Activated B cell treated with CpG ODN at 0.5 μM for 24 hours (primary cell): ENCODE results near the gene HMOX2. TPM values are rescaled to one million over a fixed set of nuclear protein-coding genes. Genes with fewer than 3 reads are reported as not detected.

Source experiments
- ATAC-seq: fragments of 200-7000 bp; cut with Tn5 transposase; one replicate; pipeline ENCODE4 v1.10.0; 2021; ENCODE audit warnings: low read depth, mild to moderate bottlenecking, moderate library complexity
- CTCF ChIA-PET: fragments of 350-600 bp; sonication (Branson Sonifier 250); formaldehyde crosslinking; loops from one replicate; lab custom pipeline; 2021; ENCODE audit warnings: antibody characterized with exemption; lab: Charles Lee
- POLR2A ChIA-PET: fragments of 350-600 bp; sonication (Branson Sonifier 250); formaldehyde crosslinking; loops from one replicate; lab custom pipeline; 2021; ENCODE audit warnings: antibody characterized with exemption; lab: Charles Lee
- DNase-seq: peaks from one replicate; pipeline ENCODE4 v3.0.0; 2022
- H3K27ac Mint-ChIP-seq: one replicate; pipeline ENCODE4 v1.8.0; 2020; ENCODE audit warnings: mixed read lengths
- H3K27me3 Mint-ChIP-seq: one replicate; pipeline ENCODE4 v1.8.0; 2021; ENCODE audit warnings: mixed read lengths
- H3K36me3 Mint-ChIP-seq: one replicate; pipeline ENCODE4 v1.8.0; 2021; ENCODE audit warnings: low read depth, mixed read lengths
- H3K4me1 Mint-ChIP-seq: one replicate; pipeline ENCODE4 v1.8.0; 2021; ENCODE audit warnings: mixed read lengths
- H3K4me3 Mint-ChIP-seq: one replicate; pipeline ENCODE4 v1.8.0; 2020; ENCODE audit warnings: mild to moderate bottlenecking, mixed read lengths
- H3K9me3 Mint-ChIP-seq: one replicate; pipeline ENCODE4 v1.8.0; 2020; ENCODE audit warnings: mixed read lengths
- intact Hi-C: fragments of 100-400 bp; cut with micrococcal nuclease; formaldehyde crosslinking; loops from one replicate; pipeline ENCODE4 v1.15.1; 2024
- total RNA-seq: library from RNA; stranded (reverse); gene quantifications from 2 replicates; pipeline ENCODE4 v1.2.3, GENCODE V29; 2022
- TF ChIP-seq, protein P1 (sequence below): fragments of 200-600 bp; IDR thresholded peaks from one replicate; pipeline ENCODE4 v1.8.0; 2022; ENCODE audit warnings: antibody characterized with exemption, mild to moderate bottlenecking

HMOX2 gene
- total RNA-seq, 1 donor from 2014 or later = 32.1 TPM

- no peaks in the 10 kb centered on the region for H3K9me3 Mint-ChIP-seq
- TF ChIP-seq, protein P1, sequence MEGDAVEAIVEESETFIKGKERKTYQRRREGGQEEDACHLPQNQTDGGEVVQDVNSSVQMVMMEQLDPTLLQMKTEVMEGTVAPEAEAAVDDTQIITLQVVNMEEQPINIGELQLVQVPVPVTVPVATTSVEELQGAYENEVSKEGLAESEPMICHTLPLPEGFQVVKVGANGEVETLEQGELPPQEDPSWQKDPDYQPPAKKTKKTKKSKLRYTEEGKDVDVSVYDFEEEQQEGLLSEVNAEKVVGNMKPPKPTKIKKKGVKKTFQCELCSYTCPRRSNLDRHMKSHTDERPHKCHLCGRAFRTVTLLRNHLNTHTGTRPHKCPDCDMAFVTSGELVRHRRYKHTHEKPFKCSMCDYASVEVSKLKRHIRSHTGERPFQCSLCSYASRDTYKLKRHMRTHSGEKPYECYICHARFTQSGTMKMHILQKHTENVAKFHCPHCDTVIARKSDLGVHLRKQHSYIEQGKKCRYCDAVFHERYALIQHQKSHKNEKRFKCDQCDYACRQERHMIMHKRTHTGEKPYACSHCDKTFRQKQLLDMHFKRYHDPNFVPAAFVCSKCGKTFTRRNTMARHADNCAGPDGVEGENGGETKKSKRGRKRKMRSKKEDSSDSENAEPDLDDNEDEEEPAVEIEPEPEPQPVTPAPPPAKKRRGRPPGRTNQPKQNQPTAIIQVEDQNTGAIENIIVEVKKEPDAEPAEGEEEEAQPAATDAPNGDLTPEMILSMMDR = no peak
- H3K27ac Mint-ChIP-seq = no peak overlapping the region
- H3K4me1 Mint-ChIP-seq = peaks cover 8% of the 10 kb centered on the region
- peaks cover 27% of the 10 kb centered on the region for H3K36me3 Mint-ChIP-seq
- ChIA-PET POLR2A (no interaction called here), CTCF (no interaction called here)
- no peak overlapping the region for H3K4me3 Mint-ChIP-seq
- intact Hi-C loops = no loop called here
- no peaks in the 10 kb centered on the region for H3K27me3 Mint-ChIP-seq
- no peak for DNase-seq
- no peak for ATAC-seq
Observed at GRCh38 chr16:4494746-4495490, 18.7 kb downstream of the HMOX2 start.

DNA sequence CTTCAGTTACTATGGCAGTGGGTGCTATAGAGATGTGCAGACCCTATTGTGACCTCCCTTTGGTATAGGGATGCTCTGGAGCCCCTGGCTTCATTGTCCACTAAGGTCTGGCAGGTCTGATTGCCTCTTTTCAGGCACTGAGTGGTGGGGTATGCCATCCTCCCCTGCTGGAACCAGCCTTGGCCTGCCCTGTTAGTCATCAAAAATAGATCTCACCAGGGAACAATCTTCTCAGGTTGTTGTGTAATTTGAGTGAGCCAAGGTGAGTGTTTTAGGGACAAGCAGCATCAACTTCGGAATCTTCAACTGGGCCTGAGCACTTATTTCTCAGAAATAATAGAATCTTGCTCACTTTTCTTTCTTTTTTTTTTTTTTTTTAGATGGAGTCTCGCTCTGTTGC, 19.6 kb downstream of the HMOX2 start:
- Mint-ChIP-seq H3K4me1 (peaks cover 8% of the 10 kb centered on the region), H3K4me3 (no peak overlapping the region), H3K27me3 (no peaks in the 10 kb centered on the region), H3K9me3 (no peaks in the 10 kb centered on the region), H3K36me3 (peaks cover 20% of the 10 kb centered on the region), H3K27ac (no peak overlapping the region)
- ChIA-PET CTCF (no interaction called here), POLR2A (interaction anchor here (0.7 kb wide), 1 partner anchor 47 kb away, joined by 5 read pairs; no protein-coding TSS in a partner anchor)
- DNase-seq (no peak), ATAC-seq (no peak)
- intact Hi-C loops = no loop called here
- TF ChIP-seq, protein P1 = no peak

DNA sequence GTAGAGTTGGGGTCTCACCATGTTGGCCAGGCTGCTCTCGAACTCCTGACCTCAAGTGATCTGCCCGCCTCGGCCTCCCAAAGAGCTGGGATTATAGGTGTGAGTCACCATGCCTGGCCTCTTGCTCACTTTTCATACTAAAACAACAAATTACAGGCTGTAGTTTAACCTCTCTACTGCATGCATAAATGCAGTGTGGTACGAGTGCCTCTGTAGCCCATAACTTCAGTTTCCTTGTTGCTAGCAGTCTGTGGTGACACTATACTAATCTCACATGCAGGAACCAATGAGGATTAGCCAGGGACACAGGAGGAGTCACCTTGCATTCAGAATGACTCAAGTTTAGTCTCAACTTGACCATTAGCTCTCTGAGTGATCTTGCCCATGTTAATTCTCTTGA, 20.1 kb downstream of the HMOX2 start:
- Mint-ChIP-seq H3K27me3 (no peaks in the 10 kb centered on the region), H3K4me1 (peaks cover 8% of the 10 kb centered on the region), H3K4me3 (no peak overlapping the region), H3K9me3 (no peaks in the 10 kb centered on the region), H3K36me3 (peaks cover 19% of the 10 kb centered on the region), H3K27ac (no peak overlapping the region)
- ATAC-seq (no peak), DNase-seq (no peak)
- POLR2A ChIA-PET = interaction anchor here (0.6 to 0.7 kb wide), 2 partner anchors 46 to 537 kb away, joined by 3 to 5 read pairs; partner anchors contain the start of gene NAGPA
- CTCF ChIA-PET = no interaction called here
- TF ChIP-seq, protein P1 = no peak
- intact Hi-C loops = no loop called here

DNA sequence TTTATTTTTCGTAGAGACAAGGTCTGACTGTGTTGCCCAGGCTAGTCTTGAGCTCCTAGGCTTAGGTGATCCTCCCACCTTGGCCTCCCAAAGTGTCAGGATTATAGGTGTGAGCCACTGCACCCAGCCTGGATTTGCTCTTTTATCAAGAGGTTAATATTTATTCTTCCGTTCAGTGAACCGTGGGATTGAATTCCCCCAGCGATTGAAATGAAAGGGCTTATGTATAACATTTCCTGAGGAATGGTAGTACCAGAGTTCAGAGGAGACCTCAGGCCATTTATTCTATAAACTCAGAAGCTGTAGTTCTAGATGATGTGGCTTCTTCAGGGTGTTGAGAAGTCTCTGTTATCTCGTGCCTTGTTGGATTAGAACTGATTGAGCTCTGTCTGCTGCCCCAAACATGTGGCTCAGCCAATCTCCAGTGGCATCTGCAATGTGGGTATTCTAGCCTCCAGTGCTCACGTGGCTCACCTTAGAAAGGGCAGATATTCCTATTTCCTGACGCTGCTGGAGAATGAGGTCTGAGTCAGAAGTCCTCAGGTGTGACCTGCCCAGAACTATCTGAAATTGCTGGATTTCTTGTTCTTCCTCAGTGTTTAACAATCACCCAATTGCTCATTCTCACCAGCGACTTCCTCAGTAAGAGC, 22.5 kb downstream of the HMOX2 start:
- Mint-ChIP-seq H3K27me3 (no peaks in the 10 kb centered on the region), H3K27ac (no peak overlapping the region), H3K4me3 (no peak overlapping the region), H3K4me1 (peaks cover 17% of the 10 kb centered on the region), H3K36me3 (peaks cover 13% of the 10 kb centered on the region), H3K9me3 (no peaks in the 10 kb centered on the region)
- ATAC-seq (no peak), DNase-seq (no peak)
- CTCF ChIA-PET = no interaction called here
- intact Hi-C loops = no loop called here
- TF ChIP-seq, protein P1 = no peak
- POLR2A ChIA-PET = no interaction called here

DNA sequence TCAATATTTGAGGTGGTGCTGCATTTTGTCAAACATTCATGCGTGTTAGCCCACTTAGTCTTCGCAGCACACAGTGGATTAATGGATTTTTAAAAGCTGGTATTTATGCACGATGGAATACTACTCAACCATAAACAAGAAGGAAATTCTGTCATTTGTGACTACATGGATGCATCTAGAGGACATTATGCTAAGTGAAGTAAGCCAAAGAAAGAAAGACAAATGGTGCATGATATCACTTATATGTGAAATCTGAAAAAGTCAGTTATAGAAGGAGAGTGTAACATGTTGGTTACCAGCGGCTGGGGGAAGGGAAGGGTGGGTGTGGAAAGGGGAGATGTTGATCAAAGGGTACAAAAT, 23.0 kb downstream of the HMOX2 start:
- H3K9me3 Mint-ChIP-seq = no peaks in the 10 kb centered on the region
- no peak overlapping the region for H3K27ac Mint-ChIP-seq
- H3K4me3 Mint-ChIP-seq = no peak overlapping the region

More for the DNA sequence above, 23.0 kb downstream of the HMOX2 start:
- ATAC-seq (no peak), DNase-seq (no peak)
- Mint-ChIP-seq H3K27me3 (no peaks in the 10 kb centered on the region), H3K36me3 (peaks cover 13% of the 10 kb centered on the region), H3K4me1 (peaks cover 22% of the 10 kb centered on the region)
- intact Hi-C loops = no loop called here
- CTCF ChIA-PET = no interaction called here
- POLR2A ChIA-PET = no interaction called here
- TF ChIP-seq, protein P1 = no peak
